Measurements from ENCODE around the gene ADGRB3.
A peak's percentile ranks its signal among the peaks of the same experiment; 100 is the strongest.
"Not testable (repeated sequence)": the region's sequence is repeated elsewhere in the genome, so short reads cannot be mapped to it uniquely, and the experiment has no call there.

ADGRB3 gene

DNA sequence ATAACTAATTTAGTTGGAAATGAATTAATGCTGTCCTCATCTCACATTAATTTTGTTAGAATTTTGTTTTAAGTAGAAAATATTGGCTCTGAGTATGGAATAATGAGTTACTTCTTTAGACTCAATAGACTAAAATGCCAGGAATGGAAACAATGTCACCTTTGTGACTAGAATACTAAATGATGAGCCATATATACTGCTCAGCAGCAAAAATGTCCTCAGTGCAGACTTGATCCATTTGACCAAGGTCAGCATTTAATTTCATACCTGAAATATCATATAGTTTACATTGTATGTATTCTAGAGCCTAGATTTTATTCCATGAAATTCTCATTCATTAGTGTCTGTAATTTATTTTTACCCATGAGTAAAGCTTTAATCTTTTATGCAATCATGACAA lies 217.7 kb downstream of the ADGRB3 start:
- DNase-seq, result no peak

- no peak for DNase-seq
Measured at GRCh38 chr6:68859233-68859632, 224.2 kb downstream of the ADGRB3 start.

DNA sequence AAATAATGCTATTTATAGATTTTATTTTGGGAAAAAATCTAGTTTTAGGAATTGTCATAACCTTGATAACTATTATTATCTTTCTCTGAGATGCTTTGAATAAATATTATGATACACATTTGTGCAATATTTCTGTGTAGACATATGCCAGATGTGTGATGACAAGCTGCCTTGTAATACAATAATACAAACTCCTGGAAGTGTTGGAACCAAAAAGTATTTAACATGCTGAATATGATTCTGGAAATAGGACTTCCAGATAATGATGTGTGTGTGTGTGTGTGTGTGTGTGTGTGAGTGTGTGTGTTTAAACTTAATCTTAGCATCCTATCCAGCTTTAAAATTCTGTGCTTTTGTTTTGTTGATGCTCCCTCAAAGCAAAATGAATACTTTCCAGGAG lies 233.6 kb downstream of the ADGRB3 start:
- no peak for DNase-seq

- no peak for DNase-seq
Measured at GRCh38 chr6:68873236-68873635, 238.2 kb downstream of the ADGRB3 start.

DNA sequence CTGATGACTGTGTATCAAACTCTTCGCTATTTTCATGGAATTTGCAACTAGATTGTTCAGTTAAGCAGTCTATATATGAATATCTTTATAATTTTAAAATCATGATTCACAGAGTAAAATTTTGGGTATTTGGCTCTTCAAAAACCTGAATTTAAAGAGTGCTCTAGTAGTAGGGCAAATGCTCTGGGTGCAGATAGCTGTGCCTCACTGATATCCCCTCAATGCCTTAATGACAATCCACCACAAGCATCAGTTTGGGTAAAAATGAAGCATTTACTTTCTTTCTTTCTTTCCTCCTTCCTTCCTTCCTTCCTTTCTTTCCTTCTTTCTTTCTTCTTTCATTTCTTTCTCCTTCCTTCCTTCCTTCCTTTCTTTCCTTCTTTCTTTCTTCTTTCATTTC lies 239.7 kb downstream of the ADGRB3 start:
- no peak for DNase-seq

- DNase-seq, result no peak
Measured at GRCh38 chr6:68875403-68875802, 240.3 kb downstream of the ADGRB3 start.

DNA sequence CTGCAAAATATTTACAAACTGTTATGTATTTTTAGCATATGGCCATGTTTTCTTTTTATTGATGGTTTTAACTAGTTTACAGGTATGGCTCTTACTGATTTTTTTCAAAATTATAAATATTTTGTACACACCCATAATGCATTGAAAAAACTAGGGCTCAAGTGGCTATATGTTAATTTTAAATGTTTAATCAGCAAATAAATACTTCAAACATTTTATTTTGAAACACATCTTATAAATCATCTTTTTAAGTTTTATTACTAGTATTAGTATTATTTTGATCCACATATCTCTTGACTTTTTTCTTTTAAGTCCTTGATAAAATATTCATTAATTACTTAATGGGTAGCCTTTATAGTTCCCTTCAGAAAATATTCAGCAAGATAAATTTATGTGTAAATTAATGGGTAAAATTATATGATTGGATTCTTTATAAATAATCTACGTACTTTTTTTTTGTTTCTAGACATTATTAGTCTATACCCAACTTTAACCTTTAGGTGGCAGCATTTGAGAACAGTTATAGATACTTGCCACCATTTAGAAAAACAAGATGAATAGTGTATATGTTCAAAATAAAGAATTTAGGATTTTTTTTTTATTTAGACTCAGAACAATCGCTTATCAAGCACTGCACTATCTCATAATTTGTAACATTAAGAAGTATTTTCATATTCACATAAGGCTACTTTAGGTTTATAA lies 241.9 kb downstream of the ADGRB3 start:
- DNase-seq, result no peak

GRCh38 chr6:68880050-68880813 lies 245.2 kb downstream of the ADGRB3 start:
- no peak for DNase-seq

DNA sequence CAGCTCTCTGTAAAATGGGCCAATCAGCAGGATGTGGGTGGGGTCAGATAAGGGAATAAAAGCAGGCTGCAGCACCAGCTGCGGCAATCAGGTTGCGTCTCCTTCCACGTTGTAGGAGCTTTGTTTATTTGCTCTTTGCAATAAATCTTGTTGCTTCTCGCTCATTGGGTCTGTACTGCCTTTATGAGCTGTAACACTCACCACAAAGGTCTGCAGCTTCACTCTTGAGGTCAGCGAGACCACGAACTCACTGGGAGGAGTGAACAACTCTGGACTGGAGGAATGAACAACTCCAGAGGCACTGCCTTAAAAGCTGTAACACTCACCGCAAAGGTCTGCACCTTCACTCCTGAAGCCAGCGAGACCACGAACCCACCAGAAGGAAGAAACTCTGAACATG lies 248.2 kb downstream of the ADGRB3 start:
- not testable (repeated sequence) for DNase-seq

- DNase-seq, result no peak
Measured at GRCh38 chr6:68891419-68891818, 256.3 kb downstream of the ADGRB3 start.

DNA sequence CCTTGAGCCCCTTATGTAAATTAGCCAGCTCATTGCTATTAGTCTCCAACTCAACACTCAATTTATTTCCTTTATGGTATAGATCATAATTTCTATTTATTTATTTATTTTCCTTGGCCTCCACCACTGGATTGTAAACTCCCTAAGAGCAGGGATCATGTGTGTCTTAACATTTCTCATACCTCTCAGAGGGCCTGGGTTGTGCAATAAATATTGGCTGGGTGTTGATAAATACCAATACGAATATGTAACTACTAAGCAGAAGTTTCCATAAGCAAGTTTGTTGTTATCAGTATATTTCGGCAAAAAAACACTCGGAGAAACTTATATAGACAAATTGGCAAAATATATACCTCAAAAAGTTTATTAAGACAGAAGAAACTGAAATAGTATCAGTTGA lies 257.4 kb downstream of the ADGRB3 start:
- DNase-seq, result no peak

GRCh38 chr6:68895929-68896328 lies 260.8 kb downstream of the ADGRB3 start:
- no peak for DNase-seq

GRCh38 chr6:68901044-68901443 lies 266.0 kb downstream of the ADGRB3 start:
- no peak for DNase-seq

GRCh38 chr6:68911334-68911733 lies 276.3 kb downstream of the ADGRB3 start:
- no peak for DNase-seq

GRCh38 chr6:68911811-68912210 lies 276.7 kb downstream of the ADGRB3 start:
- no peak for DNase-seq

- DNase-seq, result not testable (repeated sequence)
Measured at GRCh38 chr6:68912805-68913204, 277.7 kb downstream of the ADGRB3 start.

GRCh38 chr6:68915586-68915985 lies 280.5 kb downstream of the ADGRB3 start:
- no peak for DNase-seq

GRCh38 chr6:68919537-68919936 lies 284.5 kb downstream of the ADGRB3 start:
- DNase-seq, result no peak

DNA sequence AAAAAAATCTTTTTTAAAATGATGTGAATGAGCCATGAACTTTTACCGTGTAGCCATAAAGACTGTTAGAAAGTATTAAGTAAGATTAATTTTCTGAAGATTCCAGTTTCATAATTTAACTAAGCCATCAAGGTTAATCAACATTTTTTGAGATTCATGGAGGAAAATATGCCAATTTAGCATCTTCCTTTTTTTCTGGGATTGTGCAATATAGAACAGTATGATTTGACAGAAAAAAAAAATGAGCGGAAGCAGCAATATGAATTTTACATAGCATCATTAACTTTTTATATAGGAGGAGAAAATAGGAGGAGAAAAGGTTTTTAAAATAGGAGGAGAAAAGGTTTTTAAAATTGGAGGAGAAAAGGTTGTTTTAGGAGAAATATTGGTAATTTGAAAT lies 306.3 kb downstream of the ADGRB3 start:
- no peak for DNase-seq

DNA sequence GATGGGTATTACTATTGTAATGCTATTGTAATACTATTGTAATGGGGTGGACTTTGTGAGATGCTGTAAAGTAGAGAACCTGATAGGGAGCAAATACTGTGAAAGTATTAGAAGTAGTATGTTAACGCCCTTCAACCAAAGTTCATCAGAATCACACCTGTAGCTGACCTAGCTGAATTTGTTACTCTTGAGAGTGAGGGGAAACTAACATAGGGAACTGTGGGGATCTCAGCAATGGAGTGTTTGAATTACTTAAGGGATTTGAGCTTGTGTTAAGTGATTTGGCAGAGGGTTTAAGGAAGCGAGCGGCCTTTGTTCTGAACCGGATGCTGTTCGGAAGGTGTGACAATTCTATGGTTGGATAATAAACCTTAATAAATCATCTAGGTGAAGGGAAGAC lies 312.6 kb downstream of the ADGRB3 start:
- DNase-seq, result no peak

- no peak for DNase-seq
Measured at GRCh38 chr6:68951270-68951669, 316.2 kb downstream of the ADGRB3 start.

GRCh38 chr6:68958327-68958726 lies 323.2 kb downstream of the ADGRB3 start:
- DNase-seq, result no peak

GRCh38 chr6:68967549-68968300 lies 332.6 kb downstream of the ADGRB3 start:
- peak; percentile 58 for DNase-seq

GRCh38 chr6:68968301-68968649 lies 333.2 kb downstream of the ADGRB3 start:
- DNase-seq, result no peak
